Lung (tissue), 12 donors: ENCODE data around the gene DNAH9. TPM values are rescaled to one million over a fixed set of nuclear protein-coding genes. Genes with fewer than 3 reads are reported as not detected.

ENCODE experiments used
- ATAC-seq: fragments of 200-7000 bp; cut with Tn5 transposase; one replicate; pipeline ENCODE4 v1.9.1; 2020; ENCODE audit warnings: moderate number of reproducible peaks; ENCODE audit not compliant: insufficient read depth, low FRiP score
- DNase-seq, 3 donors: peaks; one replicate each; pipeline ENCODE4 v3.0.0-alpha.2; 2013 to 2017
- H3K27ac ChIP-seq, 2 donors: one replicate each; pipeline ENCODE4 v1.5.1; 2013; ENCODE audit warnings: mild to moderate bottlenecking in 2 of 2, moderate library complexity in 2 of 2, control low read depth in 1 of 2, inconsistent platforms in 1 of 2, low read depth in 1 of 2, low read length in 1 of 2
- H3K27me3 ChIP-seq, 3 donors: one replicate each; pipeline ENCODE4 v1.5.1; 2013; ENCODE audit warnings: low read length in 2 of 3; ENCODE audit not compliant: control insufficient read depth in 3 of 3, insufficient read depth in 3 of 3
- H3K36me3 ChIP-seq, 4 donors: one replicate each; pipeline ENCODE4 v1.5.1; 2013; ENCODE audit warnings: low read length in 4 of 4, mild to moderate bottlenecking in 1 of 4, moderate library complexity in 1 of 4; ENCODE audit not compliant: control insufficient read depth in 4 of 4, insufficient read depth in 4 of 4
- H3K4me1 ChIP-seq, 5 donors: one replicate each; pipeline ENCODE4 v1.5.1; 2013; ENCODE audit warnings: low read length in 5 of 5, mild to moderate bottlenecking in 2 of 5, moderate library complexity in 1 of 5; ENCODE audit not compliant: control insufficient read depth in 5 of 5, insufficient read depth in 5 of 5
- H3K4me3 ChIP-seq: one replicate; pipeline ENCODE4 v1.5.1; 2013; ENCODE audit warnings: mild to moderate bottlenecking, control low read depth, moderate library complexity
- H3K9ac ChIP-seq, 2 donors: one replicate each; pipeline ENCODE4 v1.5.1; 2013; ENCODE audit warnings: low read length in 2 of 2, control low read depth in 1 of 2; ENCODE audit not compliant: insufficient read depth in 1 of 2
- H3K9me3 ChIP-seq, 4 donors: one replicate each; pipeline ENCODE4 v1.5.1; 2013; ENCODE audit warnings: low read length in 3 of 4, mild to moderate bottlenecking in 1 of 4, moderate library complexity in 1 of 4; ENCODE audit not compliant: control insufficient read depth in 4 of 4, insufficient read depth in 3 of 4
- CTCF ChIP-seq: IDR thresholded peaks from 2 replicates; pipeline ENCODE4 v1.5.1; 2012; ENCODE audit warnings: mild to moderate bottlenecking; ENCODE audit errors: control extremely low read depth, extremely low read depth
- WGBS, 2 donors: extraction: QIAGEN DNeasy Blood & Tissue Kit; methylation state at CpG; one replicate each; pipeline ENCODE4 v1.1.7; 2013; 5-methylcytosine and 5-hydroxymethylcytosine counted together
- polyA plus RNA-seq, 2 donors: library from polyadenylated mRNA; stranded (reverse); fragments of 200-250 nt; gene quantifications; one replicate each; pipeline ENCODE4 v1.2.1, GENCODE V29; 2013
- total RNA-seq, 2 donors: library from RNA; depleted of rRNA in 1 of 2; stranded (reverse); fragments of >200 nt in 1 of 2; gene quantifications; one replicate each; pipeline ENCODE4 v1.2.1, GENCODE V29; 2014 to 2021
- donor health status: control.
- donor health status: control.
- donor health status: Bipolar disorder and iron deficiency.
- donor health status: healthy.
- donor health status: DM: yes; HTN: yes; CAD: no.

Gene DNAH9
- total and polyA plus RNA-seq, 4 donors = 4.0 to 36.1 (median 20.9) TPM

DNA sequence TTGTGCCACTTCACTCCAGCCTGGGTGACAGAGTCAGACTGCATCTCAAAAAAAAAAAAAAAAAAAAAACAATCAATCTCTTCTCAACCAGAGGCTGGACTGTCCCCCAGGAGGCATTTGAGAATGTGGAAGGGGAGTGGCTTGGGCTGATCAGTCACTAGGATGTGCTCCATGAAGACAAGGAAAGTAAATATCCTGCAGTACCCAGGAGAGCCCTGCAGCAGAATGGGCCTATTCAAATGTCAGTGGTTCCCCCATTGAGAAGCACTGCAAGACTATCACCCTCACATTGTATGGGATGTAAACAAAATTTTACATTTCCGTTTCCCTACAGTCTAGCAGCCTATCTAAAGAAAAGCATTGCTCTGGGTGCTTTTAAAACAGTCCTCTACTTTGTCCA lies 70.3 kb downstream of the DNAH9 start:
- no peaks in the 10 kb centered on the region for H3K36me3 ChIP-seq
- no peaks in the 10 kb centered on the region for H3K27me3 ChIP-seq
- no peak overlapping the region for H3K4me3 ChIP-seq
- peaks cover 0 to 7% (median 0%) of the 10 kb centered on the region in 4 donors for H3K9me3 ChIP-seq
- DNase-seq (no peak), ATAC-seq (no peak)
- H3K27ac ChIP-seq = no peak overlapping the region
- WGBS, 2 donors = 35 to 42% methylated on average over 1 of the region's 1 CpG
- no peak for TF ChIP-seq CTCF
- no peaks in the 10 kb centered on the region for H3K4me1 ChIP-seq
- H3K9ac ChIP-seq = no peak overlapping the region

GRCh38 chr17:11671126-11671525 lies 72.9 kb downstream of the DNAH9 start:
- Histone ChIP-seq H3K4me3 (no peak overlapping the region), H3K9me3 (peaks cover 0 to 3% (median 0%) of the 10 kb centered on the region in 4 donors), H3K27me3 (no peaks in the 10 kb centered on the region), H3K27ac (no peak overlapping the region), H3K9ac (no peak overlapping the region), H3K36me3 (no peaks in the 10 kb centered on the region), H3K4me1 (no peaks in the 10 kb centered on the region)
- no peak for TF ChIP-seq CTCF
- ATAC-seq (no peak), DNase-seq (no peak)
- WGBS, 2 donors = 54 to 68% methylated on average over 4 of the region's 4 CpGs

- Histone ChIP-seq H3K9me3 (peaks cover 0 to 5% (median 0%) of the 10 kb centered on the region in 4 donors), H3K27me3 (no peaks in the 10 kb centered on the region), H3K9ac (no peak overlapping the region), H3K4me3 (no peak overlapping the region), H3K27ac (no peak overlapping the region), H3K4me1 (no peaks in the 10 kb centered on the region), H3K36me3 (no peaks in the 10 kb centered on the region)
- WGBS, 2 donors = 74 to 77% methylated on average over 2 of the region's 2 CpGs
- ATAC-seq (no peak), DNase-seq (no peak)
- TF ChIP-seq CTCF = no peak
These were observed 84.4 kb downstream of the DNAH9 start for GRCh38 chr17:11682646-11683045.

- H3K27ac ChIP-seq = no peak overlapping the region
- H3K9ac ChIP-seq = no peak overlapping the region
- H3K4me1 ChIP-seq = no peaks in the 10 kb centered on the region
- ATAC-seq (no peak), DNase-seq (no peak)
- no peak overlapping the region for H3K4me3 ChIP-seq
- no peaks in the 10 kb centered on the region for H3K9me3 ChIP-seq
- no peaks in the 10 kb centered on the region for H3K27me3 ChIP-seq
- 72 to 77% methylated on average over 5 of the region's 5 CpGs for WGBS, 2 donors
- H3K36me3 ChIP-seq = no peaks in the 10 kb centered on the region
- TF ChIP-seq CTCF = no peak
These were observed 92.4 kb downstream of the DNAH9 start for GRCh38 chr17:11690681-11691080.
